Measurements from ENCODE around the gene SNTB2. TPM values are rescaled to one million over a fixed set of nuclear protein-coding genes. Genes with fewer than 3 reads are reported as not detected.
A peak's percentile ranks its signal among the peaks of the same experiment; 100 is the strongest.

Gene SNTB2
- total and polyA plus RNA-seq, 10 of the 15 experiments (the other 5 are each of a cell fraction or from before 2014, with no cell fraction given) = 1.2 to 15.7 (median 5.0) TPM

DNA sequence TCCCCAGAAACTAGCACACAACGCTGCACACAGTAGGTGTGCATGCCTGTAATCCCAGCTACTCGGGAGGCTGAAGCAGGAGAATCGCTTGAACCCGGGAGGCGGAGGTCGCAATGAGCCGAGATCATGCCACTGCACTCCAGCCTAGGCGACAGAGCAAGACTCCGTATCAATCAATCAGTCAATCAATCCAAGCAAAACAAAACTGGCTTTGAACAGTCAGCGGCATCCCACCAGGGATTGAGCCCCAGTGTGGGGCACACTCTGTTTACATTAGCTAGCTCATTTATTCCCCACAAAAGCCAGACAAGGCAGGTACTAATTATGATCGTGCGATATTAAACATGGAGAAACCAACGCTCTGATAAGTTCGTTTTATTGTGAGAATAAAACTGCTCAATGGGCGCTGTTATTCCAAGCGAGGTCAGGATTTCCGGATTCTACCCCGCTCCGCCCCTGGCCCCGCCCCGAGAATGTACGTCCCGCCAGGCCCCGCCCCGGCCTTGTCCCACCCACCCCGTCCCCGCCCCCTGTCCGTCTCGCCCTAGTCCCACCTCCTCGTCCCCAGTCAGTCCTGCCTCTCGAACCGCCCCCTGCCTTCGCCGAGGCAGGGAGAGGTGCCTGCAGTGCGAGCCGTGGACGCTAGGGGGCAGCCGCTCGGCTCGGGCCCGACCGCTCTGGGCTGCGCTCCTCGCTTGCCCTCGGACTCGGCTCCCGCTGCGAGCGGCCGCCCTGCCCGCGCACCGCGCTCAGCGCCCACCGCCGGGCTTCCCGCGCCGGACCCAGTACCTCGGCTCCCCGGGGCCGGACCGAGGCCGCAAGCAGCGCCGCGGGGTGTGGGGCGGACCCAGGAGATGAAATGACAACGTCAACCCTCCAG, 123.9 kb downstream of the SNTB2 start, which contains the start of gene VPS4A (continued):
- TF ChIP-seq, protein P1, sequence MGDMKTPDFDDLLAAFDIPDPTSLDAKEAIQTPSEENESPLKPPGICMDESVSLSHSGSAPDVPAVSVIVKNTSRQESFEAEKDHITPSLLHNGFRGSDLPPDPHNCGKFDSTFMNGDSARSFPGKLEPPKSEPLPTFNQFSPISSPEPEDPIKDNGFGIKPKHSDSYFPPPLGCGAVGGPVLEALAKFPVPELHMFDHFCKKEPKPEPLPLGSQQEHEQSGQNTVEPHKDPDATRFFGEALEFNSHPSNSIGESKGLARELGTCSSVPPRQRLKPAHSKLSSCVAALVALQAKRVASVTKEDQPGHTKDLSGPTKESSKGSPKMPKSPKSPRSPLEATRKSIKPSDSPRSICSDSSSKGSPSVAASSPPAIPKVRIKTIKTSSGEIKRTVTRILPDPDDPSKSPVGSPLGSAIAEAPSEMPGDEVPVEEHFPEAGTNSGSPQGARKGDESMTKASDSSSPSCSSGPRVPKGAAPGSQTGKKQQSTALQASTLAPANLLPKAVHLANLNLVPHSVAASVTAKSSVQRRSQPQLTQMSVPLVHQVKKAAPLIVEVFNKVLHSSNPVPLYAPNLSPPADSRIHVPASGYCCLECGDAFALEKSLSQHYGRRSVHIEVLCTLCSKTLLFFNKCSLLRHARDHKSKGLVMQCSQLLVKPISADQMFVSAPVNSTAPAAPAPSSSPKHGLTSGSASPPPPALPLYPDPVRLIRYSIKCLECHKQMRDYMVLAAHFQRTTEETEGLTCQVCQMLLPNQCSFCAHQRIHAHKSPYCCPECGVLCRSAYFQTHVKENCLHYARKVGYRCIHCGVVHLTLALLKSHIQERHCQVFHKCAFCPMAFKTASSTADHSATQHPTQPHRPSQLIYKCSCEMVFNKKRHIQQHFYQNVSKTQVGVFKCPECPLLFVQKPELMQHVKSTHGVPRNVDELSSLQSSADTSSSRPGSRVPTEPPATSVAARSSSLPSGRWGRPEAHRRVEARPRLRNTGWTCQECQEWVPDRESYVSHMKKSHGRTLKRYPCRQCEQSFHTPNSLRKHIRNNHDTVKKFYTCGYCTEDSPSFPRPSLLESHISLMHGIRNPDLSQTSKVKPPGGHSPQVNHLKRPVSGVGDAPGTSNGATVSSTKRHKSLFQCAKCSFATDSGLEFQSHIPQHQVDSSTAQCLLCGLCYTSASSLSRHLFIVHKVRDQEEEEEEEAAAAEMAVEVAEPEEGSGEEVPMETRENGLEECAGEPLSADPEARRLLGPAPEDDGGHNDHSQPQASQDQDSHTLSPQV (IDR thresholded peaks at IDR 0.05) = peak; percentile 51; the same call in 1 of the 2 replicates
- TF ChIP-seq CREM (IDR thresholded peaks at IDR 0.05; ENCODE audit: low read depth) (no peak), BCL11A (IDR thresholded peaks at IDR 0.05; ENCODE audit: low read depth, low read length) (no peak), SIN3A (IDR thresholded peaks at IDR 0.05; ENCODE audit: low read depth, low read length) (no peak), FOXK2 (IDR thresholded peaks at IDR 0.05) (no peak), SUPT20H (IDR thresholded peaks at IDR 0.05; ENCODE audit: borderline replicate concordance, control insufficient read depth, low read depth, low read length) (no peak), SKIL (IDR thresholded peaks at IDR 0.05; ENCODE audit: low read depth, poor library complexity, severe bottlenecking) (no peak), ZNF687 (IDR thresholded peaks at IDR 0.05) (peak; percentile 7)
- TF ChIP-seq, protein P2, sequence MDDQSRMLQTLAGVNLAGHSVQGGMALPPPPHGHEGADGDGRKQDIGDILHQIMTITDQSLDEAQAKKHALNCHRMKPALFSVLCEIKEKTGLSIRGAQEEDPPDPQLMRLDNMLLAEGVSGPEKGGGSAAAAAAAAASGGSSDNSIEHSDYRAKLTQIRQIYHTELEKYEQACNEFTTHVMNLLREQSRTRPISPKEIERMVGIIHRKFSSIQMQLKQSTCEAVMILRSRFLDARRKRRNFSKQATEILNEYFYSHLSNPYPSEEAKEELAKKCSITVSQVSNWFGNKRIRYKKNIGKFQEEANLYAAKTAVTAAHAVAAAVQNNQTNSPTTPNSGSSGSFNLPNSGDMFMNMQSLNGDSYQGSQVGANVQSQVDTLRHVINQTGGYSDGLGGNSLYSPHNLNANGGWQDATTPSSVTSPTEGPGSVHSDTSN (IDR thresholded peaks at IDR 0.05; ENCODE audit: insufficient replicate concordance, low read depth, low read length) = peak; percentile 83
- TF ChIP-seq, protein P3, sequence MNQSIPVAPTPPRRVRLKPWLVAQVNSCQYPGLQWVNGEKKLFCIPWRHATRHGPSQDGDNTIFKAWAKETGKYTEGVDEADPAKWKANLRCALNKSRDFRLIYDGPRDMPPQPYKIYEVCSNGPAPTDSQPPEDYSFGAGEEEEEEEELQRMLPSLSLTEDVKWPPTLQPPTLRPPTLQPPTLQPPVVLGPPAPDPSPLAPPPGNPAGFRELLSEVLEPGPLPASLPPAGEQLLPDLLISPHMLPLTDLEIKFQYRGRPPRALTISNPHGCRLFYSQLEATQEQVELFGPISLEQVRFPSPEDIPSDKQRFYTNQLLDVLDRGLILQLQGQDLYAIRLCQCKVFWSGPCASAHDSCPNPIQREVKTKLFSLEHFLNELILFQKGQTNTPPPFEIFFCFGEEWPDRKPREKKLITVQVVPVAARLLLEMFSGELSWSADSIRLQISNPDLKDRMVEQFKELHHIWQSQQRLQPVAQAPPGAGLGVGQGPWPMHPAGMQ (IDR thresholded peaks at IDR 0.05; ENCODE audit: borderline replicate concordance) = no peak
- TF ChIP-seq, protein P4, sequence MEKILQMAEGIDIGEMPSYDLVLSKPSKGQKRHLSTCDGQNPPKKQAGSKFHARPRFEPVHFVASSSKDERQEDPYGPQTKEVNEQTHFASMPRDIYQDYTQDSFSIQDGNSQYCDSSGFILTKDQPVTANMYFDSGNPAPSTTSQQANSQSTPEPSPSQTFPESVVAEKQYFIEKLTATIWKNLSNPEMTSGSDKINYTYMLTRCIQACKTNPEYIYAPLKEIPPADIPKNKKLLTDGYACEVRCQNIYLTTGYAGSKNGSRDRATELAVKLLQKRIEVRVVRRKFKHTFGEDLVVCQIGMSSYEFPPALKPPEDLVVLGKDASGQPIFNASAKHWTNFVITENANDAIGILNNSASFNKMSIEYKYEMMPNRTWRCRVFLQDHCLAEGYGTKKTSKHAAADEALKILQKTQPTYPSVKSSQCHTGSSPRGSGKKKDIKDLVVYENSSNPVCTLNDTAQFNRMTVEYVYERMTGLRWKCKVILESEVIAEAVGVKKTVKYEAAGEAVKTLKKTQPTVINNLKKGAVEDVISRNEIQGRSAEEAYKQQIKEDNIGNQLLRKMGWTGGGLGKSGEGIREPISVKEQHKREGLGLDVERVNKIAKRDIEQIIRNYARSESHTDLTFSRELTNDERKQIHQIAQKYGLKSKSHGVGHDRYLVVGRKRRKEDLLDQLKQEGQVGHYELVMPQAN (conservative IDR thresholded peaks at IDR 0.05) = peak; percentile 95; the same call in 1 of the 2 replicates
